Measurements from ENCODE around the gene ATP11C.
A peak's percentile ranks its signal among the peaks of the same experiment; 100 is the strongest.
"Not testable (repeated sequence)": the region's sequence is repeated elsewhere in the genome, so short reads cannot be mapped to it uniquely, and the experiment has no call there.

The ATP11C gene

DNA sequence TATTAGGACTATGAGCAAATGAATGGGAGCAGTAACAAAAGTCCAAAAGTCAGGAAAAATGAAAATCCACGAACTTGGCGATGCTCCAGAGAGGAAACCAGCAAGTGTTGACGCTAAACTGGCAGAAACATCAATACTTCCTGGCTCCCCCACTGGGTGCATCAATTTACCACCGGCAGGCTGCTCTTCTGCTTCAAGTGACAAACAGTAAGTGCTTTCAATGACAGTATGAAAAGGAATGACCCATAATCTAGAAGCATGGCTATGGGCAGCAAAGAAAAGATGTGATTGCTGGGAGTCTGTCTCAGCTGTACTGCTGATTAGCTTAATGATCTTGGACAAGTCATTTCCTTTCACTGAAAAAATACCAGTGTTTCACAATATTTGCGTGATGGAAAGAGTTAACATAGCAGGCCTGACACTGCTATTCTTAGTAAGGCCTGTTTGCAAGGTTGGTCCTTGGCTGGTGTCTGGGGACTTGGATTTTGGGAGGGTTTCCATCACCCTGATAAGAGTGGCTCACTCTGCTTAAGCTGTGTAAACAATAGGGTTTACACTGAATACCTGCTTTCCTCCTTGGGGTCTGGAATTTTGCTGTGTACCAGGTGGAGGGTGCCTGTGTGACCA is 8.7 kb downstream of the ATP11C start:
- peak; percentile 0 to 20 (median 17) for DNase-seq

DNA sequence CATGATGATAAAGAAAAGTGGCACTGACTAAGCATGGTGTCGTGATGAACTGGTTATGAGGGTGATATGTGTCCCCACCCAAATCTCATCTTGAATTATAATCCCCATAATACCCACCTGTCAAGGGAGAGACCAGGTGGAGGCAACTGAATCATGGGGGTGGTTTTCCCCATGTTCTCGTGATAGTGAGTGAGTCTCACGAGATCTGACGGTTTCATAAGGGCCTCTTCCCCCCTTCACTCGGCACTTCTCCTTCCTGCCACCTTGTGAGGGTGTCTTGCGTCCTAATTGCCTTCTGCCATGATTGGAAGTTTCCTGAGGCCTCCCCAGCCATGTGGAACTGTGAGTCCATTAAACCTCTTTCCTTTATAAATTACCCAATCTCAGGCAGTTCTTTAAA is 11.7 kb downstream of the ATP11C start:
- DNase-seq, result not testable (repeated sequence)

DNA sequence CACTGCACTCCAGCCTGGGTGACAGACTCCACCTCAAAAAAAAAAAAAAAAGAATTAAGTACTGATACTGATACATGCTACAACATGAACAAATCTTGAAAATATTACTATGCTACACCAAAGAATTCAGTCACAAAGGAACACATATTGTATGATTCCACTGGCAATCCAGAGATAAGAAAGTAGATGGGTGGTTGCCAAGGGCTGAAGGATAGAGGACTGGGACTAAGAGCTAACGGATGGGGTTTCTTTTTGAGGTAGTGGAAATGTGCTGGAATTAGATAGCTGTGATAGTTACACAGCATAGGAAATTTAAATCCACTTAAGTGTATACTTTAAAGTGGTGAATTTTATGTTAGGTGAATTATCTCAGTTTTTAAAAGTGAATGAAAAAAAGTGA is 12.5 kb downstream of the ATP11C start:
- no peak for DNase-seq

- DNase-seq, result no peak
Measured at GRCh38 chrX:139914421-139914820, 18.4 kb downstream of the ATP11C start.

GRCh38 chrX:139909712-139910111 is 23.1 kb downstream of the ATP11C start:
- peak in 2 of 3 donors; percentile 3 to 40 for DNase-seq

DNA sequence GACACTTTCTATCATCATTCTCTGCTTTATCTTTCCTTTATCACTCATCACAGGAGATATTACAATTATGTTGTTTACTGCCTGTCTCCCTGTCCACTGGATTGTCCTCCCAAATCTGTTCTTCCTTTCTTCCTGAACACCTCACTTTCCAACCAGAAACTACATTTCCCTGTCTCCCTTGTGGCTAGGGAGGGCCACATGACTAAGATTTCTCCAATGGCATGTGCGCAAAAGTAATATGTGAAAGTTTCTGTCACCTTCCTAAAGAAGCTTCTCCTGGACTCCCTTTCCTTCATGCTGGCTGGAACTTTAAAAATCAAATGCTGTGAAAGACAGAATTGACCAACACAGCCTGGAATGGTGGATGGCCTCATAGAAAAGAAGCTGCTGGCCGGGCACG is 25.8 kb downstream of the ATP11C start:
- no peak for DNase-seq

- no peak for DNase-seq
Measured at GRCh38 chrX:139905743-139906142, 27.1 kb downstream of the ATP11C start.

- DNase-seq, result no peak
Measured at GRCh38 chrX:139905051-139905450, 27.8 kb downstream of the ATP11C start.

DNA sequence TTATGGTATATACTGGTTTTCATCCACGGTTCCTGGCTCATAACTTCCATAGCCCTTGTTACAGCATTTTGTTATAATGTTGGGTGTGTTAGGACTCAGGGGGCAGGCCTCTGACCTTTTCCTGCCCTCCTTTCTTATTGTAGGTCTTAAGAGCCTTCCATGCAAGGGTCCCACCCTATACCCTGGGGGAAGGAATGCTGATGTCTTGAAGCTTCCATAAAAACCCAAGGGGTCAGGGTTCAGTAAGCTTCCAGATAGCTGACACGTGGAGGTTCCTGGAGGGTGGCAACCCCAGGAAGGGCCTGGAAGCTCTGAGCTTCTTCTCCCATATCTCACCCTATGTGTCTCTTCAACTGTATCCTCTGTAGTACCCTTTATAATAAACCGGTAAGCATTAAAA is 29.6 kb downstream of the ATP11C start:
- no peak for DNase-seq

GRCh38 chrX:139902559-139902958 is 30.3 kb downstream of the ATP11C start:
- DNase-seq, result no peak

GRCh38 chrX:139898334-139898733 is 34.5 kb downstream of the ATP11C start:
- DNase-seq, result no peak

DNA sequence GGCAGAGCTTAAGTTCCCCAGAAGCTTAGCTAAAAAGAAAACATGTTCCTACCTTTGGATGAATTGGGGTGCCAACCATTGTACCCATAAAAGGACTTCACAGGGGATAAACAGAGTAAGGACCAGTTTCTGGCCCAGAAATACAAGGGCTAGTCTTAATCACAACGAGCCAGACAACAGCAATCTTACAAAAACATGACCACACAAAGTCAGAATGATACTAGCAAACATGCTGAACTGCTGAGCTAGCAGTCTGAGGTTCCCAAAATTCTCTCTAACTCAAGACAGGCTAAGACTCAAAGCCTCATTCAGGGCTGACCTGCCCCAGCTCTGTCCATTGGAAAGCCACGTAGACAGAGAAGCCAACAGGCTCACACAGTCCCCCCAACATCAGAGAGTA is 40.3 kb downstream of the ATP11C start:
- peak in 2 of 3 donors; percentile 1 to 19 for DNase-seq

GRCh38 chrX:139890991-139891700 is 41.7 kb downstream of the ATP11C start:
- peak in 2 of 3 donors; percentile 6 to 35 for DNase-seq

DNA sequence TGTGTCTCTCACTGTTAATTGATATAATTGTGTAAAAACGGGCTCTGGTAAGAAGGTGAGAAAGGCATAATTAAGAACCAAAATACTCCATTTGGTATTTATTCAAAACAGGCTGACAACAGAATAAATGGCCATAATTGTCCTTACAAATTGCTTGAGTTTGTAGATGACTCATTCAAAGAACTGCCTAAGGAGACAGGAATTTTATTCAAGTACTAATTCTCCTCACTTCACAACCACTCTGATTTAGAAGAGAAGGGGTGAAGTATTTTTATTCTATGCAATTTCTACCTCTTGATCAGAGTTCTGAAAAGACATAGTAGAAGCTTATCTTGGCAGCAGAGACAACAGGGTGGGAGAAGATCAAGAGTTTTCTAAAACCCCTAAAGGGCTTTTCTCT is 43.1 kb downstream of the ATP11C start:
- DNase-seq, result no peak

DNA sequence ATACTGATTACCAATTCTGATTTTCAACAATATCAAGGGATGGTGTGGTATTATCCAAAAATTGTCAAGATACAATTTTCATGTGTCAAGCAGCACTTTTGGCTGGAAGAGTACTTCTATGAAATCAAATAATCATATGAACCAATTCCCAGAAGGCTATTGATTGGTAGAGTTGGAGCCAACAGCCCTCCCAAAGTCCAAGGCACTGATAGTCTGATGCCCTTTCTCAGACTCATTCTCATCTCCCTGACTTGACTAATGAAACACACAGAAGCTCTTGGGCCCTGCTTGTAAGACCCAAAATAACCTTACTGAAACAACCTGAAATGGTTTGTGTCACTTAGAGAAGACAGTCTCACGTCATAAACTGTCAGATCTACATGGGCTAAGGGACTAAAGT is 48.9 kb downstream of the ATP11C start:
- no peak for DNase-seq

DNA sequence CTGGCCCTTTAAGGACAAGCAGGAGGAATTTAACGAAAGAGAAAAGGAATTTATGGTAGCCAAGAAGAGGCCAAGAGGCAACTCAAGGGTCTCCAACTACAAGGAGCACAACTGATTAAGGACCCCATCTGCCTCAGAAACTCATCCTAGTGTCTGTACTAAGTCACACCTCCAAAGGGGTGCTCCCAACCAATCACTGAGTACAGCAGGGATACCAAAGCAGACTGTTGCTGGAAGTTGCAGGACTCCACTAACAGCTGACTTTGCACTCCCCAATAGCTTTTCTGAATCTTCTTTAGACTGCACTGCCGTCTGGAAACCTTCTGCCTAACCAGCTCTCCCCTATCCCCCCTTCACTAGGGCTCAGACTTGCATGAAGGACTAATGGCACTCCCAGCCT is 50.6 kb downstream of the ATP11C start:
- DNase-seq, result no peak

GRCh38 chrX:139881572-139881971 is 51.3 kb downstream of the ATP11C start:
- no peak for DNase-seq

DNA sequence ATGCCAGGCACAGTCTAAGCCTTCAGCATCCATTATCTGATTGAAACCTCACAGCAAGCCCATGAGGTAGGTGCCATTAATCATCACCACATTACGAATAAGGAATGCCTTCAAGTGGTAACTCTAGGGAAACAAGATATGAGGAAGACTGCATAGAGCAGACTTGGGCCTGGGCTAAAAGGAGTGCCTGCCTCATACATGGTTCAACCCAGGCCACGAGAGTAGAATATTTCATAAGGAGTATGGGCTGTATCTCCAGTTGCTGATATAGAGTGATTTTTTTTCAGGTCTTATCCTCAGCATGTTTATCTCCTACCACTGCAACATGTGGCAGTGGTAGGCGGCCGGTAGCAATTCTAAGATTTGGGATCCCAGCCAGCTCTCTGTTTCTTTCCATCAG is 51.7 kb downstream of the ATP11C start:
- DNase-seq, result no peak

- no peak for DNase-seq
Measured at GRCh38 chrX:139877710-139878414, 55.0 kb downstream of the ATP11C start.

DNA sequence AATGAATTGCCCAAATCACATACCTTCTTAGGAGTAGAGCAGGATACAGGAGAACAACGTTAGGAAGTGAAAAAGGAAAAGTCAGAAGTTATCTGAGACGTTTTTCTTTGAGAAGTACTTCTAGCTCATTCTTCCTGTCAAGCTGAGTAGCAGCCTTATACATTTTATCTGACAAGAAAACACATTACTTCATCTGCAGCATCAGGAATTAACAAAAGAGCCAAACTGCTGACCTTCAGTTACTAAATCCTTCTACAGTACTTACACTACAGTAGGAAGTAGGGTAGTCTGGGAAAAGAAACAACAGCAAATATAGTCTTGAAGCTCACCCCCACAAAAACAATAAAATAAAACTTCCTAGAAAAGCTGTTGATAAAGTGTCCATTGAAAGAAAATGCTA is 57.0 kb downstream of the ATP11C start:
- no peak for DNase-seq

- no peak for DNase-seq
Measured at GRCh38 chrX:139869796-139870195, 63.1 kb downstream of the ATP11C start.

- DNase-seq, result no peak
Measured at GRCh38 chrX:139864640-139865039, 68.2 kb downstream of the ATP11C start.

- no peak for DNase-seq
Measured at GRCh38 chrX:139862208-139862607, 70.6 kb downstream of the ATP11C start.

DNA sequence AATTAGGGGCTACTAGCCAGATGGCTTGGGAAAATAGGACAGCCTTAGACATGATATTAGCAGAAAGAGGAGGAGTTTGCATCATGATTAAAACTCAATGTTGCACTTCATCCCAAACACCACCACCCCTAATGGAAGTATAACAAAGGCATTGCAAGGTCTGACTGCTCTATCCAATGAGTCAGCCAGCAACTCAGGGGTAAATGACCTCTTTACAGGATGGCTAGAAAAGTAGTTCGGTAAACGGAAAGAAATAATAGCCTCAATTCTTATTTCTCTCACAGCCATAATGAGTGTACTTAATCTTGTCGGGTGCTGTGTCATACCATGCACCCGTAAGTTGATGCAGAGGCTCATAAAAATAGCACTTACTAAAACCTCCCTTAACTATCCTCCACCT is 76.0 kb downstream of the ATP11C start:
- DNase-seq, result not testable (repeated sequence)
